ENCODE measurements around the gene SMARCD2.
"Not testable (repeated sequence)": the region's sequence is repeated elsewhere in the genome, so short reads cannot be mapped to it uniquely, and the experiment has no call there.

DNA sequence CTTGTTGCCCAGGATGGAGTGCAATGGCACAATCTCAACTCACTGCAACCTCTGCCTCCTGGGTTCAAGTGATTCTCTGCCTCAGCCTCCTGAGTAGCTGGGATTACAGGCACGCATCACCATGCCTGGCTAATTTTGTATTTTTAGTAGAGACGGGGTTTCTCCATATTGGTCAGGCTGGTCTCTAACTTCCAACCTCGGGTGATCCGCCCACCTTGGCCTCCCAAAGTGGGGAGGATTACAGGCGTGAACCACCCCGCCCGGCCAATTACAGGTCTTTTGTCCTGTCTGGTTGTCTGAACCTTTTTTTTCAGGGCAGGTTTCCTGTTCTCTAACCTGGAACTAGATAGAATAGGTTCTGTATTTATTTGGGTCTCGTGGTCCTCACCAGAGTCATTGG lies 13.9 kb upstream of the SMARCD2 start:
- TF ChIP-seq, protein P1, sequence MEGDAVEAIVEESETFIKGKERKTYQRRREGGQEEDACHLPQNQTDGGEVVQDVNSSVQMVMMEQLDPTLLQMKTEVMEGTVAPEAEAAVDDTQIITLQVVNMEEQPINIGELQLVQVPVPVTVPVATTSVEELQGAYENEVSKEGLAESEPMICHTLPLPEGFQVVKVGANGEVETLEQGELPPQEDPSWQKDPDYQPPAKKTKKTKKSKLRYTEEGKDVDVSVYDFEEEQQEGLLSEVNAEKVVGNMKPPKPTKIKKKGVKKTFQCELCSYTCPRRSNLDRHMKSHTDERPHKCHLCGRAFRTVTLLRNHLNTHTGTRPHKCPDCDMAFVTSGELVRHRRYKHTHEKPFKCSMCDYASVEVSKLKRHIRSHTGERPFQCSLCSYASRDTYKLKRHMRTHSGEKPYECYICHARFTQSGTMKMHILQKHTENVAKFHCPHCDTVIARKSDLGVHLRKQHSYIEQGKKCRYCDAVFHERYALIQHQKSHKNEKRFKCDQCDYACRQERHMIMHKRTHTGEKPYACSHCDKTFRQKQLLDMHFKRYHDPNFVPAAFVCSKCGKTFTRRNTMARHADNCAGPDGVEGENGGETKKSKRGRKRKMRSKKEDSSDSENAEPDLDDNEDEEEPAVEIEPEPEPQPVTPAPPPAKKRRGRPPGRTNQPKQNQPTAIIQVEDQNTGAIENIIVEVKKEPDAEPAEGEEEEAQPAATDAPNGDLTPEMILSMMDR (IDR thresholded peaks at IDR 0.05), result not testable (repeated sequence)
- TF ChIP-seq POLR2A, EP300 (IDR thresholded peaks at IDR 0.05): not testable (repeated sequence)

All from suprapubic skin (tissue), 3 donors.